GM18907 (cell line): ENCODE measurements around the gene GJB2.

Source experiments
- ATAC-seq: cut with Tn5 transposase; IDR thresholded peaks from one replicate; pipeline ENCODE4 v1.9.1; 2021; ENCODE audit warnings: mild to moderate bottlenecking, moderate library complexity; ENCODE audit not compliant: unreplicated experiment

GJB2 gene

DNA sequence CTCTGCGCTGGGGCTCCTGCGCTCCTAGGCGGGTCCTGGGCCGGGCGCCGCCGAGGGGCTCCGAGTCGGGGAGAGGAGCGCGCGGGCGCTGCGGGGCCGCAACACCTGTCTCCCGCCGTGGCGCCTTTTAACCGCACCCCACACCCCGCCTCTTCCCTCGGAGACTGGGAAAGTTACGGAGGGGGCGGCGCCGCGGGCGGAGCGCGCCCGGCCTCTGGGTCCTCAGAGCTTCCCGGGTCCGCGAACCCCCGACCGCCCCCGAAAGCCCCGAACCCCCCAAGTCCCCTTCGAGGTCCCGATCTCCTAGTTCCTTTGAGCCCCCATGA, at the start of gene GJB2:
Gene GJB2, minus strand, starts transcription at position 103 of the 326 bp plus-strand sequence. CDS start 3,357 bp downstream, outside the sequence.
- no peak for ATAC-seq

- ATAC-seq = no peak
Measured at GRCh38 chr13:20241593-20241992, 48.9 kb upstream of the GJB2 start.

DNA sequence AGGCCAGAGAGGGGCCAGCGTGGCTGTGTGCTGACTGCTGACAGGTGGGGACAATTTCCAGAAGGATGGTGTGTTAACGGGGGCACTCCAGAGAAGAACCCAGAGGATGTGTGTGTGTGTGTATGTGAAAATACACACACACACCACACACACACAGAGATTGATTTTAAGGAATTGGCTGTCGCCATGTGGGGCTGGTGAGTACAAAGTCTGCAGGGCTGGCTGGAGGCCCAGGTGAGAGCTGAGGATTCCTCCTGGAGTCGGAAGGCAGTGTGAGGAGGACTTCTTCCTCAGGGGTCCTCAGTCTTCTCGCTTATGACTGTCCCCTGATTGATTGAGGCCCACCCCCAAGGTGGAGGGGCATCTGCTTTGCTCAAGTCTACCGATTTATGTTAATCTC, 47.0 kb upstream of the GJB2 start:
- no peak for ATAC-seq

GRCh38 chr13:20232556-20233277, 40.0 kb upstream of the GJB2 start:
- peak; percentile 24 for ATAC-seq

DNA sequence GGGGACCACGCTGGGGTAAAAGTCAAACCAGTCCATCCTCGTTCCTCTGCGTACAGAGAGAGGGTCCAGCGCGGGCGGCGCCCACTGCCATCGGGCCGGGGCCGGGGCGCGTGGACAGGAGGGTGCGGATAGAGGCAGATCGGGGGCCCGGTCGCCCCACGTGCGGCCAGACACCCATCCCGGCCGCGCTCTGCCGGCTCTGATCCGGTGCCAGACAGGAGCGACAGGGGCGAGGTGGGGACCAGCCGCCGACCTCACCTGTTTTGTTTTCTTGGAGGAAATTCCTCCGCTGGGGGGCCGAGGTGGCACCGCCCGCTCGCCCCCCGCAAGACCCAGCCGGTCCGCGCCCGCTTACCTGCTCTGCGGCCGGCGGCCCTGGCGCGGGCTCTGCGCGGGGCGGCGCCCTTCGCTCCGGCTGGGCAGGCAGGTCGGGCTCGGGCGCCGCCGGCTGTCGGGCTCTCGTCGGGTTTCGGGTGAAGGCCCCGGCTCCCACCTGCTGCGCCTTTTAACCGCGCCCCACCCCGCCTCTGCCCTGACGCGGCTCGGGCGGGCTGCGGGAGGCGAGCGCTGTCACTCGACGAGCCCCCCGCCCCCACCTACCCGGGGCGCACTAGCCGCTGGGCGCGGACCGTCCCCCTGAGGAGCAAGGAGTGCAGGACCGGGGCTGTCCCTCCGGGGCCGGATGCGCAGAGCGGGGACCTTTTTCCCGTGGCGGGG, 39.3 kb upstream of the GJB2 start, which contains the start of gene GJB6:
Gene GJB6, minus strand, starts transcription at position 481 of the 717 bp plus-strand sequence. CDS start 8,839 bp downstream, outside the sequence.
- peak; percentile 63 for ATAC-seq

DNA sequence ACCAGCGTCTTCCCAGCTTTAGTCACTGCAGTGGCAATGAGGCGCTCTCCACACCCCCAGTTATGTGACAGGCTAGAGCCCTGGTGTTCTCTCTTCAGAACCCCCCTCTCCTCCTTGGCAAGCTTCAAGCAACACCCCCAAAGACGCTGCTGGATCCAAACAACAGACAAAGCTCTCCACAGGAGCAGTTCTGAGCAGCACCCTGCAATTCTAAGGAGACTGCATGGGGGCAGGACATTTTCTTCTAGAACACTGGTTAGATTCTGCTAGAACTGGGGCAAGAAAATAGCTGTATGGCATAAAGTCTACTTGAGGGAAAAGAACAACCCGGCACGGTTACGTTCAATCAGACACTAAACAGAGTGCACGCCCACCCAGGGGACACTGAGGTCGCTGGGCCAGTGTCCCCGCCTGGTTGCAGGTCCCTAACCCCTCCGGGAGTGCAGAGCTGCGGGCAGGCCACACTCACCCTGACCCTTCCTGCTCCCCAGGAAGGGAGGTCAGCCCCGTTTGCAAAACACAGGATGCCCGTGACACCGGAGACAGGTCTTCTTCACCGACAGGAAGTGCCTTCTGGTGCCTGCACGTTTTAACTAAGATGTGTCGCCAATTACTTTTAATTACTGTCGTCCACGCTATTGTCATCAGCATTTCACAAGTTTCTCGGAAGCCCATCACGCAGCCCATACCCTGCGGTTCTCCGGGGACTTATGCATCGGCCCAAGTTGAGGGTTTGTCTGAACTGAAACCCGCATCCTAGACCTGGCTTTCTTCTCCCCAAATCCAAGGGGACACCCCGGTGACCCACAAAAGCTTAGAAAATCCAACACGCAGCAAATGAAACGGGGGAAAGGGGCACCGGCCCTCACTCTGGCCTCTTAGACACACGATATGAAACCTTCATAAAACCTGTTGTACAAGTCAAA, 38.4 kb upstream of the GJB2 start:
- no peak for ATAC-seq

DNA sequence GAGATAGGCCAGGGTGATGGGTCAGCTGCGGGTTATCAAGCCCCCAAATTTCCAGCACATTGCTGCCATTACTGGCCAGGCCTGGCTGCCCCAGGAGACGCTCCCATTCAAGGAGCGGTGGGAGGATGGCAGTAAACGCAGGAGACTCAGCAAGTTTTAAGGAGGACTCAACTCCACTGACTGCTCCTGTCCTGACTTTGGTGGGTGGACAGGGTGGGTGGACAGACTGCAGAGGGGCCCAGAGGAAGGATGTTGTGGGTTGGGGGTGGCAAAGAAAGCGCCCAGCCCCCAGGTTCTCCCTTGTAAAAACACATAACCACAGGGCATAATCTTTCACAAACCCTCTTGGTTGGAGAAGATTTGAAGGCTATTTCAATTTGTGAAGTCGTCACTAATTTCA, 35.0 kb upstream of the GJB2 start:
- ATAC-seq = no peak

DNA sequence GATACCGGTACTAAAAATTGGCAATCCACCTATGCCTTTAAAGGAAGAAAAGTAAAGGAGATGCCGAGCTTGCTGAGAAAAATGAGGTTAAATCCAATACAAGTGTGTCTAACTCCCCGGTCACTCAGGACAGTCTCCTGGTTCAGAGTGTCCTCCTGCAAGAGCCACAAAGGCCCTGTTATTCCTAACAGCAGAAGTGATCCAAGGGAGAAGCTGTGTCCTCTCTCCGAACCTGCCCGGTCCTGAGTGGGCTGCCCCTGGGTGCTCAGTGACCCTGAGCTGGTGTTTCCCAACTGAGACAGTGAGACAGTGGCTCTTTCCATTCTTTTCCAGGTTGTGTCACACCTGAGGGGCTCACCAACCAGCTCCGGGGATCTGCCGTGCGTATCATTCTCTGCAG, 34.5 kb upstream of the GJB2 start:
- ATAC-seq = no peak

DNA sequence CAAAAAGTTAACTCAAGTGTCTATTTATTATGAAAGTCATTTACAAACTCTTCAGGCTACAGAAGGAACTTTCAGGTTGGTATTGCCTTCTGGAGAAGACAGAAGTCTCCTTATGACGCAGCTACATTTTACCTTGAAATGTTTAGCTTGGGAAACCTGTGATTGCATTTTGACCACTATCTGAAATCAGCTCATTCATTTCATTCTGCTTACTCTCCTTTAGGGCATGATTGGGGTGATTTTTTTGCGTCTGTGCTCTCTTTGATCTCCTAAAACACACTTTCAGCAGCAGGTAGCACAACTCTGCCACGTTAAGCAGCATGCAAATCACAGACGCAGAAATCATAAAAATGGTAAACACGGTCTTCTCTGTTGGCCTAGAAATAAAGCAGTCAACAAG, 29.8 kb upstream of the GJB2 start:
- ATAC-seq = no peak

- no peak for ATAC-seq
Measured at GRCh38 chr13:20221772-20222171, 29.0 kb upstream of the GJB2 start.

GRCh38 chr13:20219577-20219976, 26.8 kb upstream of the GJB2 start:
- peak; percentile 93 for ATAC-seq

DNA sequence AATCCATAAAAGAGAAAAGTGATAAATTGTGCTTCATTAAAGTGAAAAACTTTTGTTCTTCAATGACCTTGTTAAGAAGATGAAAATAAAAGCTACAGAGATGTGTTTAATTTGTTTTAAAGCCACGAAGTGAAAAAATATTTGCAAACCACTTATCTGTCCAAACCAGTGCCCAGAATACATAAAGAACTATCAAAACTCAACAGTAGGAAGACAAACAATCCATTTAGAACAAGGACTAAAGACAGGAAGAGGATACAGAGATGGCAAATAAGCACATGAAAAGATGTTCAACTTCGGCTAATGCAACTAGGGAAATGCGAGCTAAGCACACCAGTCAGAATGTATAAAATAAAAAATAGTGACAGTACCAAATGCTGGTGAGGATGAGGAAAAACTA, 24.4 kb upstream of the GJB2 start:
- ATAC-seq = no peak

DNA sequence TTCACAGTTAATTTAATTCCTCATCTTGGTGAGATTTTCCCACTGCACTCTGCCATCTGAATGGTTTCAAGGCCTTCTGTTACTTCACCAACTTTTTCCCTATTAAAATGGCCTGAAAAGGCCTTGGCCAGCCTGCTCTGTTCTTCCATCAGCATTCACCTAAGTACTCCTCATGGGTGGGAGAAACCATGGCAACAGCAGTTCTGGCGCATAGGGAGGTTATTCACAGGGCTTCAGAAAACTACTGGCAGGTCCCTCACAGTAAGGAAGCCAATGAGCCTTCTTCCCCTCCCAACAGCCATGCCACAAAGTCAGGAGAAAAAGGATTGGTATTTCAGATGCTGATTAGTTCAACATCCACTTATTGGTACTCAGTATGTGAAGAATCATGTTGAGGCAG, 17.2 kb upstream of the GJB2 start:
- ATAC-seq = no peak

DNA sequence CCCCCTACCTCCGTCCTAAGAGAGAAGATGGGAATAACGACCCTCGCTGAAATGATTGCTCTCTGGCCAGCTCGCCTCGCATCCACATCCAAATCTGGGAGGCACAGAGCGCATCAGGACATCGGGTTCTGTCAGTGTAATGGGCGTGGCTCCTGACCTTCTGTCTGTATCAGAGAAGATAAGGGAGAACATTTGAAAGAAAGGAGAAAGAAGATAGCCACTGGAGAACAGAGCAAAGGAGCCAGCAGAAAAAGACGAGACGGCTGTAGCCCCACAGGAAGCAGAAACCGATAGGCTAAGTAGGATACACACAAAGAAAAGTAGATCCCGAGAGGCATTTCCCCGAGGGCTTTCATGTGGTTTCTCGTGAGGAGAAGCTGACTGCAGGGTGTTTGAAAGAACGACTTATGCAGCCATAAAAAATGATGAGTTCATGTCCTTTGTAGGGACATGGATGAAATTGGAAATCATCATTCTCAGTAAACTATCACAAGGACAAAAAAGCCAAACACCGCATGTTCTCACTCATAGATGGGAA, 14.0 kb upstream of the GJB2 start:
- ATAC-seq = no peak

DNA sequence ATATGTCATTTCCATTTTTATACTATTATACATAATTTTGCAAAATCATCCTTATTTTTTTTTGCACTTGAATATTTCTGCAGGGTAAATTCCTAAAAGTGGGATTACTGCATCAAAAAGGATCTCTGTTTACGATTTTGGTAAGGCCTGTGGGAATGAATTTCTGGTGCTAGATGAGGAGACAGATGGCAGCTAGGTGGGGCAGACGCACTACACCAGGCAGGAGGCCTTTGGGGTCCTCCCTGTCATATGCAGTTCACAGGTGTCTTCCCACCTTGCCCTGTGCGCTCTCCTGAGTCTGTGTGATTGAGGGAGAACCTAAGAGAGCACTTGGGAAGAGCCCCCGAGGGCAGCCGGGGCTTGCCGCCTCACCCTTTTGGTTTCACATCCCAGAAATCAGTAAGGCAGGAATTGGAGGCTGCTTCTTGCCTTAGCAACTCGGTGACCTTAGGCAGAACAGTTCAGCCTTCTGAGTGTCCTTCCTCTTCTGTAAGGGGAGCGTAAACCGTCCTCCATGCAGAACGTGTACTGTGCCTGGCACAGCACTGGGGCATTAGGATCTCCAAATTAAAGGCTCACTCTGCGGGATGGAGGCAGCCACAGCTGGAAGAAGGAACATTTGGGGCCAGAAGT, 13.4 kb upstream of the GJB2 start:
- no peak for ATAC-seq

GRCh38 chr13:20198781-20199180, 6.0 kb upstream of the GJB2 start:
- no peak for ATAC-seq

DNA sequence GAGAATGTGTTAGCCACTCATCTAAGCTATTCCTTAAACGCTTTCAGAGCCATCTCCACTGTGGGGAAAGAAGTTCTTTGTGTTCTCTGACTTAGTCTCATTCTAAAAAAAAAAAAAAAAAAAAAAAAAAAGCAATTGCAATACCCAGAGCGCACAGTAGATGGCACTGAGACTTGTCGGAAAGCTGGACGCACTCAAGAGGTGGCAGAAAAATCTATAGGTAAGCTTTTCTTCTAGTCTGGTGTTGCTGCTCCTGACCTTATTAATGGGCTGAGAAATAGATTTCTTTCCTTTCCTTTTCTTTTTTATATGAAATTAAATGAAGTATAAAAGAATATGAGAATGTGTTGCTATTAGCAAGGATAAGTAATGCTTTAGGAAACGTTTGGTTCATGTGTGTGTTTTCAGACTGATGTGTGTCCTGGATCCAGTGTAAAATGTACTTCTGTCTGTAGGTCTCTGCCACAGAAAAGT, 4.7 kb upstream of the GJB2 start:
- ATAC-seq = no peak

DNA sequence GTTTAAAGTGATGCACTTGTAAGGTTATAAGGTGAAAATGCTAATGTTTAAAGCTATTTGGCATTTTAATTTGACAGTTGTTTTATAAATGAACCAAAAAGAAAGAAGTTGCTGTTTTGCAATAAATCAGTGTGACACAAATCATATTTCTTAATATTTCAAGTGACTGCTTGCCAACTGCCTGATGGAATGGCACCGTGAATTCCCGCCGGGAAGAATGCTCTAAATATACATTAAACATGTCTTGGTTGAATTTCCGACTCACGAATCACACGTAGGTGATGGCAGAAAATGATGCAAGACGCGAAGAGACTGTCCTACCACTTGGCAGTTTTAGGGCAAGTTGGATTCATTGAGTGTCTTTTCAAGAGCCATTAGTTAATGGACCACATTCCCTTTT, 3.1 kb upstream of the GJB2 start:
- no peak for ATAC-seq

DNA sequence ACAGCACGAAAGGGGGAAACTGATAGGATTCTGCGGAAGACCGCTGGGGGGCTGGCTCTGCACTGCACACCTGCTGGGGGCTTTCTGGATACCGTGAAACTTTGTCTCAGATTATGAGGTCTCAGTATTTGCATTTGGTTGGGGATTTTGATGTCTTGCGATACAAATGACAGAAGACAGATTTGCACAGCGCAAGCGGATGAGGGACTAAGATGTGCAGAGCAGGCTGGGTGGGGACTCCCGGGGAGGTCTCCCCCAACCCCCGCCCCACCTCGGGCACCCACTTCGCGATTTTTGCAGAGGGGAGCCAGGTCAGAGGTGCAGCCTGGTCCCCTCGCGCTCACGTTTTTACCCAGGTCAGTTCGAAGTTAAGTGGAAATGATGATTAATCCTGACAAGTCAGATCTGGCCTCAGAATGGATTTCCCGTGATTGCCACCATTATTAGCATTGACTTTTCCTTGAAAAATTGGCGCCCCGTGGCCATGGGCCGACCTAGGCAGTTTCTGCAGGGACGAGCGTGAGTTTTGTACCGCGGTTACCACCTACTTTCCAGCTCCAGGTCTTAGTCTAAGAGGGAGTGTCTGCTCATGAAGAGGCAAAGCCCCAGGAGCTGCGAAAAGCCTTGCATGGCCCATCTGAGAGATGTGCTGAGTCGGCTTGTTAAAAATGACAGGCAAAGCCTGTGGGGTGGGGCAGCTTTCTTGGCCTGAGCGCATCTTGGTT, 1.3 kb upstream of the GJB2 start:
- peak; percentile 39 for ATAC-seq
